NCI-H1417 treated with DMSO at 0.1 percent for 48 hours (cell line): Measurements from ENCODE around the gene DVL1.

Experiments used
- DNase-seq: peaks from one replicate; lab custom pipeline; 2025; lab: John Stamatoyannopoulos, UW

The DVL1 gene

DNA sequence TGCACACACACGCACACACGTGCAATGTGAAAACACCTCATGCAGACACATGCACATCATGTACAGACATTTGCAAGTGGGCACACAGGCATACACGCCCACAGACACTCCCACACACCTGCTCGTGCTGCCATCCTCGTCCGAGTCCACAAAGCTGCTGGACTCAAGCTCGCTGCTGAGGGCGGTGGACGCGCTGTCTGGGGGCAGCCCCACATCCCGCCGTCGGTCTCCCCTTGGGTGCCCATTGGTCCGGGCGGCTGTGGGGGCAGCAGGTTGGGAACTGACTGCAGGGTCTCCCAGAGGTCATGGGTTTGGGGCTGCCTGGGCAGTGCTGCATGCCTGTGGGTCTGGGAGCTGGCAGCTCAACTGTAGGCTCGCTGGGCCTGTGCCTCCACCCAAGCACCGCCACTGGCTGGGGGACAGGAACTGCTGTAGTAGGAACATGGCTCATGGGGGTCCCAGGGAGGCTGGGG lies 7.6 kb downstream of the DVL1 start:
- no peak for DNase-seq

DNA sequence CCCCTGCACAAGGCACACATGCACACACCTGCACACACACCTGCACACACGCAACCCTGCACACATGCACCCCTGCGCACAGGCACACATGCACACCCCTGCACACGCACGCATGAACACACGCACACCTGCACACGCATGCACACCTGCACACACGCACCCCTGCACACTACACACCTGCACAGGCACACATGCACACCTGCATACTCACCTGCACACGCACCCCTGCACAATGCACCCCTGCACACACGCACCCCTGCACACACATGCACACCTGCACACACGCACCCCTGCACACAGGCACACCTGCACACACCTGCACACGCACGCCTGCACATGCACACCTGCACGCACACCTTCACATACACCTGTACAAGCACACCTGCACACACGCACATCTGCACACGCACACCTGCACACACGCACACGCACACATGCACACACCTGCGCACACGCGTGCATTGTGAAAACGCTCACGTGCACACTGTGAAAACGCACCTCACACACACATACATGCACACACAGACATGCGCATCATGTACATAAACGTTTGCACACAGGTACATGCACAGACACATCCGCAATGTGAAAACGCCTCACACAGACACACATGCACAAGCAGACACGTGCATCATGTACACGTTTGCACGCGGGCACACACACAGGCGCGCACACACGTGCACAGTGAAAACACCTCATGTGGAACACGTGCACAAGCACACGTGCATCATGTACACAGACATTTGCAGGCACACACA lies 8.2 kb downstream of the DVL1 start:
- DNase-seq, result no peak

DNA sequence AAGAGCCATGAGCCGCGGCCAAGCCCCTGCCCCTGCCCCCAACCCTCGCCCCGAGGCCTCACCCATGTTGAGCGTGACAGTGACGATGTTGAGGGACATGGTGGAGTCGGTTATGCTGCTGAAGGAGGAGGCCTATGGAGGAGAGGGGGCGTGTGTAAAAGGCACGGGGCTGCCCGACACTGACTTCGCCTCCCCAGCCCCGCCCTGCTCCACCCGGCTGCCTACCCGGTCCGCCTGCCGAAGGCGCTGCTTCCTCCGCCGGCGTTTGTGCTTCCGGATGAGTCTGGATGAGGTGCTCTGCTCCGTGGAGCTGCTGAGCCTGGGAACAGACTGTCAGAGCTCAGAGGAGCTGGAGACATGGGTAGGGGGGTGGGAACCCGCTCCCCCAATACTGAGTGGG lies 9.0 kb downstream of the DVL1 start:
- DNase-seq, result no peak

DNA sequence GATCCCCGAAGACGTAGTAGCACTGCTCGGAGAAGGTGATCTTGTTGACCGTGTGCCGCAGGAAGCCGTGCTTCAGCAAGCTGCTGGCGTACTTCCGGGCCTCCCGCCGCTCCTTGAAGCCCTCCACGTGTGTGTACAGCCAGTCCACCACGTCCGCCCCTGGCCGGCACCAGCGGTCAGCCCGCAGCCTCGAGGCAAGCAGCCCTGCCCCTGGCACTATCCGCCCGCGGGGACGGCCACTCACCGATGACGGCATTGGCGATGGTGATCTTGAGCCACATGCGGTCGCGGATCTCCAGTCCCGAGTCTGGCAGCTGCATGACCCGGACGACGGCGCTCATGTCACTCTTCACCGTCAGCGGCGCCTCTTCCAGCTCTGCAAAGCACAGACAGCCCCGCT lies 10.9 kb downstream of the DVL1 start:
- DNase-seq, result no peak

DNA sequence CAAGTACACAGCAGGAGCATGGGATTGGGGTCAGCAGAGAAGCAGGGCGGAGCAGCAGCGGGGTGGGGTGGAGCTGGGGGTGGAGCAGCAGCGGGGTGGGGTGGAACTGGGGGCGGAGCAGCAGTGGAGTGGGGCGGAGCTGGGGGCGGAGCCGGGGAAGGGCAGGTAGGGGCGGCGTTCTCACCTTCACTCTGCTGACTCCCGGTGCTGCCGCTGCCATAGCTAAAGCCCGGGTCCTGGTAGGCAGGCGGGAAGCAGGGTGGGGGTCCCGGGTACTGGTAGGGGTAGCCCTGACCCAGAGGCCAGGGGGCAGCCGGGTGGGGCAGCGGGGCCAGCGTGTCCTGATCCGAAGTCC lies 11.4 kb downstream of the DVL1 start:
- no peak for DNase-seq

DNA sequence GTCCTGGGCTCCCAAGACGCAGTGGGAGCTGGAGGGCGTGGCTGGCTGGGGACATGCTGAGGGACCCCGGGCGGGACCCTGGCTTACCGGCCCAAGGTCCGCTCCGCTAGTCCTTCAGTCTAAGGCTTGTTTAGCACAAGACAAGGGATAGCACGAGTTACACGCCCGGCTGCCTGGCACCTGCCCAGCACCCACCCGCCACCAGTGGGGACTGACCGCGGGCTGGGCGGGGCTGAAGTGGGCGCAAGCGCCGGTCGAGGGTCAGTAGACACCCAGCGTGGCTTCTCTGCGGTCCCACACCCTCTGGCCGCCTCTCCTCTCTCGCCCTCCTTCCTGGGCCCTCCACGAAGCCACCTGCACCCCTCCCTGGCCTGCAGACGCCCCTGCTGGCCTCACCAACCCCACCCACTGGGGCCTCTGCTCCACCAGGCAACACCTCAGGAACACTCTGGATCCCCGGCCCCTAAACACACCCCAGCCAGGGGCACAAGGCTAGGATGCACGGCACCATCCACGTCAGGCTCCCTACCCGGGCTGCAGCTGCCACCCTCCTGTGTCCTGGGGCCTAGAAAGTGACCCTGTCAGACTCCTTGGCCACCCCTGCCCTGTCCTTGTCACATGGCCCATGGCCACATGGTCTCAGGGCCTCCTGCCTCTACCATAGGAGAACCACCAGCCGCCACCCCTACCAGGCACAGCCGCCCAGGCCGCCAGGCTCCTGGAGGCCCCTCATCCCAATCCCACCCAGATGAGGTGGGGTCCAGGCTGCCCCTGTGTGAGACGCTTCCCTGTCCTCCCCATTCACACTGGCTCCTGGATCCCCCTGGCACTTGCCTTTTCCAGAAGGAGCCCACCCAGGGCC lies 12.1 kb downstream of the DVL1 start:
- DNase-seq, result no peak

DNA sequence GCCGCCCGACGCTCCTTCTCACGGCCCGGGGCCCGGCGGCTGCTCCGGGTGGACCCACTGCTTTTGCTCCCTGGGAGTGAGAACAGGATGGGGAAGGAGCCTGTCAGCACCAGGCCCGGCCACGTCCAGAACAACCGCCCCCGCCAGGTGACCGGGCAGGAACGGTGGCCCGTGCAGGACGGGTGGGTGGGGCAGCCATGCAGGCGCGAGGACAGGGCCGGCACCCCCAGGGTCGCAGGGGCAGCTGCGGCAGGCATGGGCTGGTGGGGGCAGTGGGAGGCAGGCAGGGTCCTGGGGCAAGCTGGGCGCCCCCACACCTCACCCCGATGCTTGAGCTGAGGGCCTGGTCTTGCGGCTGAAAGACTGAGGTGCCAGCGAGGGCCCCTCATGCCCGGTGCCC lies 12.8 kb downstream of the DVL1 start:
- DNase-seq, result no peak

DNA sequence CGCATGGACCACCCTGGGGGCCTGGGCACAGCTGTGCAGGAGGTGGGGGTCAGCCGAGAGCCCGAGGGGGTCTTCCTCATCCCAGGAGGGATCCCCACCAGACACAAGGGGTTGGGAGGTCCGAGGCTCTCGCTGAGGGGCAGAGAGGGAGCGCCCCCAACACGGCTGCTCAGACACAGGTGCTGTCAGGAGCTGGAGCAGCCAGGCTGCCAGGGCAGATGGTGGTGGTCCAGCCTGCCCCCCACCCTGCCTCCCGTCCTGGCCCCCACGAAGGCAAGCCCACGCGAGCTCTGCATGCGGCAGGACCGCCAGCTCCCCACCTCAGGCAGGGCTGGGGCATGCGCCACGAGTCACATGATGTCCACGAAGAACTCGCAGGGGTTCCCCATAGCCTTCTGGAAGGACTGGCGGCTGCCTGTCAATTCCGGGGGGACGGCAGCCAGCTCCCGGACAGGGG lies 13.4 kb downstream of the DVL1 start:
- no peak for DNase-seq

DNA sequence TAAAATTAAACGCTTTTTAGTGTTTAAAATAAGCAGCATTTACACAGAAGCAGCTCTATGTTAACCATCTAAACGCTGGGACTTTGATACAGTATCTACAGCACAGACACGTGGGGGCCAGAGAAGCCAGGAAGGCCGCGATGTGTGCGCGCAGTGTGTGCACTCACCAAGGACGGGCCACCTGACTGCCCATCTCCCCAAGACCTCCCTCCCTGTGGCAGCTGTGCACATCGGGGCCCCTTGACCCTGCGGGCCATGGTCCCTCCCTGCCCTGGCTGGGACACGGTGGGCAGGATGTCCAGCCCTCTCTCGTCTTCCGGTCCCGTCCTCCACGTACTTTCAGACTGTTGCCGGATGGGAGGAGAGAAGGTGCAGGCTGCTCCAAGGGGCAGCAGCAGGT lies 13.9 kb downstream of the DVL1 start:
- DNase-seq, result no peak

DNA sequence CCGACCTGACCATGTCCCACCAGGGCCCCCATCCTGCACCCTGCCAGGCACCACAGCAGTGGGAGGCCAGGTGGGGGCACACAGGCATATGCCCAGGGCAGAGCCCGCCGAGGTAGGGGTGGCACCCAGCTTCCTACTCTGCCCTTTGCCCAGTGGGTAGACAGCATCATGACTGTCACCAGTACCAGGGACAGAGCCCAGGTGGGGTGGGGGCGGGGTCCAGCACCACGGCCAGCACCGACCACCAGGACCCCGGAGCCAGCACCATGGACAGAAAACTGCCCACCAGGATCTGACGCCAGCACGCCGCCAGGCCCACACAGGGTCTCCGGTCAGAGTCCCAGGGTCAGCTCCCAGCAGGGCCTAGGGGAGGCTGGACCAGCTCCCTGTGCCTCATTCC lies 14.4 kb downstream of the DVL1 start:
- DNase-seq, result no peak

DNA sequence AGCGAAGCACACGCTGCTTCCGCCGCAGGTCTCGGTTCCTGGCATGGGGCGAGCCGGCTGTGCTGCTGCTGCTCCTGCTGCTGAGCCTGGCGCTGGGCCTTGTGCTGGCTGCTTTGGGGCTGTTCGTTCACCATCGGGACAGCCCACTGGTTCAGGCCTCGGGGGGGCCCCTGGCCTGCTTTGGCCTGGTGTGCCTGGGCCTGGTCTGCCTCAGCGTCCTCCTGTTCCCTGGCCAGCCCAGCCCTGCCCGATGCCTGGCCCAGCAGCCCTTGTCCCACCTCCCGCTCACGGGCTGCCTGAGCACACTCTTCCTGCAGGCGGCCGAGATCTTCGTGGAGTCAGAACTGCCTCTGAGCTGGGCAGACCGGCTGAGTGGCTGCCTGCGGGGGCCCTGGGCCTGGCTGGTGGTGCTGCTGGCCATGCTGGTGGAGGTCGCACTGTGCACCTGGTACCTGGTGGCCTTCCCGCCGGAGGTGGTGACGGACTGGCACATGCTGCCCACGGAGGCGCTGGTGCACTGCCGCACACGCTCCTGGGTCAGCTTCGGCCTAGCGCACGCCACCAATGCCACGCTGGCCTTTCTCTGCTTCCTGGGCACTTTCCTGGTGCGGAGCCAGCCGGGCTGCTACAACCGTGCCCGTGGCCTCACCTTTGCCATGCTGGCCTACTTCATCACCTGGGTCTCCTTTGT lies 15.5 kb downstream of the DVL1 start:
- DNase-seq, result no peak

DNA sequence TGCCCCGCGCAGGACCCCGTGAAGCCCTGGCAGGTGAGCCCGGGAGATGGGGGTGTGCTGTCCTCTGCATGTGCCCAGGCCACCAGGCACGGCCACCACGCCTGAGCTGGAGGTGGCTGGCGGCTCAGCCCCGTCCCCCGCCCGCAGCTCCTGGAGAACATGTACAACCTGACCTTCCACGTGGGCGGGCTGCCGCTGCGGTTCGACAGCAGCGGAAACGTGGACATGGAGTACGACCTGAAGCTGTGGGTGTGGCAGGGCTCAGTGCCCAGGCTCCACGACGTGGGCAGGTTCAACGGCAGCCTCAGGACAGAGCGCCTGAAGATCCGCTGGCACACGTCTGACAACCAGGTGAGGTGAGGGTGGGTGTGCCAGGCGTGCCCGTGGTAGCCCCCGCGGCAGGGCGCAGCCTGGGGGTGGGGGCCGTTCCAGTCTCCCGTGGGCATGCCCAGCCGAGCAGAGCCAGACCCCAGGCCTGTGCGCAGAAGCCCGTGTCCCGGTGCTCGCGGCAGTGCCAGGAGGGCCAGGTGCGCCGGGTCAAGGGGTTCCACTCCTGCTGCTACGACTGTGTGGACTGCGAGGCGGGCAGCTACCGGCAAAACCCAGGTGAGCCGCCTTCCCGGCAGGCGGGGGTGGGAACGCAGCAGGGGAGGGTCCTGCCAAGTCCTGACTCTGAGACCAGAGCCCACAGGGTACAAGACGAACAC lies 16.3 kb downstream of the DVL1 start:
- DNase-seq, result no peak

DNA sequence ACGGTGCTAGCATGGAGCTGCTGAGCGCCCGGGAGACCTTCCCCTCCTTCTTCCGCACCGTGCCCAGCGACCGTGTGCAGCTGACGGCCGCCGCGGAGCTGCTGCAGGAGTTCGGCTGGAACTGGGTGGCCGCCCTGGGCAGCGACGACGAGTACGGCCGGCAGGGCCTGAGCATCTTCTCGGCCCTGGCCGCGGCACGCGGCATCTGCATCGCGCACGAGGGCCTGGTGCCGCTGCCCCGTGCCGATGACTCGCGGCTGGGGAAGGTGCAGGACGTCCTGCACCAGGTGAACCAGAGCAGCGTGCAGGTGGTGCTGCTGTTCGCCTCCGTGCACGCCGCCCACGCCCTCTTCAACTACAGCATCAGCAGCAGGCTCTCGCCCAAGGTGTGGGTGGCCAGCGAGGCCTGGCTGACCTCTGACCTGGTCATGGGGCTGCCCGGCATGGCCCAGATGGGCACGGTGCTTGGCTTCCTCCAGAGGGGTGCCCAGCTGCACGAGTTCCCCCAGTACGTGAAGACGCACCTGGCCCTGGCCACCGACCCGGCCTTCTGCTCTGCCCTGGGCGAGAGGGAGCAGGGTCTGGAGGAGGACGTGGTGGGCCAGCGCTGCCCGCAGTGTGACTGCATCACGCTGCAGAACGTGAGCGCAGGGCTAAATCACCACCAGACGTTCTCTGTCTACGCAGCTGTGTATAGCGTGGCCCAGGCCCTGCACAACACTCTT lies 17.0 kb downstream of the DVL1 start:
- DNase-seq, result no peak

DNA sequence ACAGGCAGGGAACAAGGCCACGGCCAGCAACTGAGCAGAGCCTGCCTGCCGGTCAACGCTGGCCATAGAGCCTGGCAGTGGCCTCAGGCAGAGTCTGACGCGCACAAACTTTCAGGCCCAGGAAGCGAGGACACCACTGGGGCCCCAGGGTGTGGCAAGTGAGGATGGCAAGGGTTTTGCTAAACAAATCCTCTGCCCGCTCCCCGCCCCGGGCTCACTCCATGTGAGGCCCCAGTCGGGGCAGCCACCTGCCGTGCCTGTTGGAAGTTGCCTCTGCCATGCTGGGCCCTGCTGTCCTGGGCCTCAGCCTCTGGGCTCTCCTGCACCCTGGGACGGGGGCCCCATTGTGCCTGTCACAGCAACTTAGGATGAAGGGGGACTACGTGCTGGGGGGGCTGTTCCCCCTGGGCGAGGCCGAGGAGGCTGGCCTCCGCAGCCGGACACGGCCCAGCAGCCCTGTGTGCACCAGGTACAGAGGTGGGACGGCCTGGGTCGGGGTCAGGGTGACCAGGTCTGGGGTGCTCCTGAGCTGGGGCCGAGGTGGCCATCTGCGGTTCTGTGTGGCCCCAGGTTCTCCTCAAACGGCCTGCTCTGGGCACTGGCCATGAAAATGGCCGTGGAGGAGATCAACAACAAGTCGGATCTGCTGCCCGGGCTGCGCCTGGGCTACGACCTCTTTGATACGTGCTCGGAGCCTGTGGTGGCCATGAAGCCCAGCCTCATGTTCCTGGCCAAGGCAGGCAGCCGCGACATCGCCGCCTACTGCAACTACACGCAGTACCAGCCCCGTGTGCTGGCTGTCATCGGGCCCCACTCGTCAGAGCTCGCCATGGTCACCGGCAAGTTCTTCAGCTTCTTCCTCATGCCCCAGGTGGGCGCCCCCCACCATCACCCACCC lies 17.9 kb downstream of the DVL1 start, which contains the start of gene TAS1R3:
TSS of gene TAS1R3 (plus strand) at position 213 of the 898 bp plus-strand sequence. CDS start at position 279, 66 bp downstream.
- DNase-seq, result no peak

DNA sequence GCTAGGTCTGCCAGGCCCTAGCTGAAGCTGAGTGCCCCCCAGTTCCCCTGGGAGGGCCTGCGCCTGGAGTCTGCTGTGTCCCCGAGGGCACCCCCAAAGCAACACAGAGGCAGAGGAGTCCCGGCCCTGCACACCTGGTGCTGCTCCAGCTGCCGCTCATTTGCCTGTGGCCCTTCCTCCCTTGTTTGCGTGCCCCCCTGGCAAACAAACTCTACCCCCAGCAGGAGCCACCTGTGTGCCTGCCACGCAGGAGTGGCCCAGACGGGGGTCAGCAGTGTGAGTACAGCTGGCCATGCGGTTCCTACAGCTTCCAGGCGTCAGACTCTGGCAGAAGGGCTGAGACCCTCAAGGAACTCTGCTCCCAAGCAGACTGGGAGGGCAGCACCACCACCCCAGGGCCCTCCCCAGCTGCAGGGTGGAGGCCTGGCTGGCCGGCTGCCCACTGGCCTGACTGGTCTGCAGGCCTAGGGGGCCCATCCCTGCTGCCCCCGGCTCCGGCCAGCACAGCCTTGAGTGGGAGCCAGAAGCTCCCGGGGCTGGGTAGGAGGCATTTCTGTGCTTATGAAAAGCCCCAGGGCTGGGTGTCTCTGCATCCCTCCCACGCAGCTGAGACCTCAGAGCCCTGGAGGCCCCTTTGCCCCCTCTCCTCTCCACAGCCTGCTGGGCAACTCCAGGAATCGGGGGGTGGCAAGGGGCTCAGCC lies 18.7 kb downstream of the DVL1 start:
- DNase-seq, result no peak

DNA sequence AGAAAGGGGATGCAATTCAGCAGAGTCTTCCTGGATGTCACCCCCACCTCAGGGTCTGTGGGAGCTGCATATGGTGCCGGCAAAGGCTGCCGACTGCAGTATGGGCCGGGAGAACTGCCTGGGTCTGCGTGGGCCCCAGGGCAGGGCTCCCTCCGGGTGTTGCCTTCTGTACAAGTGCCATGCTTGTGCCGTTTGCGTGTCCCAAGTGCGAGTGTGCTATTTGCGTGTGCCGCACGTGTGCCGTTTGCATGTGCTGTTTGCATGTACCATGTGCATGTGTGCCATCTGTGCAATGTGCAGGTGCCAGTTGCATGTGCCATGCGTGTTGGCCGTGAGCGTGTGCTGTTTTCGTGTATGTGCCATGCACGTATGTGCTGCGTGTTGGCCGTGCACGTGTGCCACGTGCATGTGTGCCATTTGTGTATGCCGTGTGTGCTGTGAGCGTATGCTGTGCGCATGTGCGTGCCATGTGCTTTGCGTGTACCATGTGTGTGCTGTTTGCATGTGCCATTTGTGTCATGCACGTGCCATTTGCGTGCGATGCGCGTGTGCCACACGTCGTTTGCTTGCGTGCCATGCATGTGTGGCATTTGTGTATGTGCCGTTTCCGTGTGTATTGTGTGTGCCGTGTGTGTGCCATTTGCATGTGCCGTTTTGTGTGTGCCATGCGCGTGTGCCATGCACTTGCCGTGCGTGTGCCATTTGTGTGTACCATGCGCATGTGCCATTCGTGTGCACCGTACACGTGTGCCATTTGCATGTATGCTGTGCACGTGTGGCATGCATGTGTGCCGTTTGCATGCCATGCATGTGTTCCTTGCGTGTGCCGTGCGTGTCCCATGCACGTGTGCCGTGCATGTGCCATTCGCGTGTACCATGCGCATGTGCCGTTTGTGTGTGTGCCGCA lies 19.7 kb downstream of the DVL1 start:
- no peak for DNase-seq

DNA sequence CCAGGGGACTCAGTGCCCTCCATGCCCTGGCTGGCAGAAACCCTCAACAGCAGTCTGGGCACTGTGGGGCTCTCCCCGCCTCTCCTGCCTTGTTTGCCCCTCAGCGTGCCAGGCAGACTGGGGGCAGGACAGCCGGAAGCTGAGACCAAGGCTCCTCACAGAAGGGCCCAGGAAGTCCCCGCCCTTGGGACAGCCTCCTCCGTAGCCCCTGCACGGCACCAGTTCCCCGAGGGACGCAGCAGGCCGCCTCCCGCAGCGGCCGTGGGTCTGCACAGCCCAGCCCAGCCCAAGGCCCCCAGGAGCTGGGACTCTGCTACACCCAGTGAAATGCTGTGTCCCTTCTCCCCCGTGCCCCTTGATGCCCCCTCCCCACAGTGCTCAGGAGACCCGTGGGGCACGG lies 21.0 kb downstream of the DVL1 start:
- DNase-seq, result no peak

DNA sequence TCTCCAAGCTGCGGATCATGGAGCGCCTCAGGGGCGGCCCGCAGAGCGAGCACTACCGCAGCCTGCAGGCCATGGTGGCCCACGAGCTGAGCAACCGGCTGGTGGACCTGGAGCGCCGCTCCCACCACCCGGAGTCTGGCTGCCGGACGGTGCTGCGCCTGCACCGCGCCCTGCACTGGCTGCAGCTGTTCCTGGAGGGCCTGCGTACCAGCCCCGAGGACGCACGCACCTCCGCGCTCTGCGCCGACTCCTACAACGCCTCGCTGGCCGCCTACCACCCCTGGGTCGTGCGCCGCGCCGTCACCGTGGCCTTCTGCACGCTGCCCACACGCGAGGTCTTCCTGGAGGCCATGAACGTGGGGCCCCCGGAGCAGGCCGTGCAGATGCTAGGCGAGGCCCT lies 21.9 kb downstream of the DVL1 start:
- DNase-seq, result no peak
